ENCODE data around the gene MTG1.
"Not testable (repeated sequence)": the region's sequence is repeated elsewhere in the genome, so short reads cannot be mapped to it uniquely, and the experiment has no call there.

MTG1 gene

DNA sequence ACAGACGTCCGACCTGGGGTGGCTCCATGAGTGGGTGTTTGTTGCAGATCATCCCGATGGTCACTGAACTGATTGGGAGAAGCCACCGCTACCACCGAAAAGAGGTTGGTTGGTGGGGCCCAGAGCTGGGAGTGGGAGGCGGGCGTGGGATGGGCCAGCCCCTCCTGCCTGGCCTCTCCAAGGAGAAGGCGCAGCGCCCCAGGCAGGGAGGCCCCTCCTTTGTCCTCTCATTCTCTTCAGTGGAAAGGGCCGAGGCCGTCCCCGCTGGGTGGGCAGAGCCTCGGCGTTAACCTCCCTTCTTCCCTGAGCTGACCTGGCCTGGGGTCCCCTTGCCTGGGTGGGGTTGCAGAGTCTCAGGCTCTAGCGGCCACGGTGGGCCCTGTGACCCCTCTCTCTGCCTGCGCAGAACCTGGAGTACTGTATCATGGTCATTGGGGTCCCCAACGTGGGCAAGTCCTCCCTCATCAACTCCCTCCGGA is 5.2 kb downstream of the MTG1 start:
- DNase-seq (ENCODE audit: low read depth in 2 of 3, low spot score in 2 of 3): no peak

GRCh38 chr10:133400624-133401424 is 6.9 kb downstream of the MTG1 start:
- DNase-seq (ENCODE audit: low read depth in 2 of 3, low spot score in 2 of 3): no peak

- no peak for DNase-seq (ENCODE audit: low read depth in 2 of 3, low spot score in 2 of 3)
Observed at GRCh38 chr10:133401500-133401899, 7.5 kb downstream of the MTG1 start.

GRCh38 chr10:133401981-133402725 is 8.2 kb downstream of the MTG1 start:
- DNase-seq (ENCODE audit: low read depth in 2 of 3, low spot score in 2 of 3): no peak

- no peak for DNase-seq (ENCODE audit: low read depth in 2 of 3, low spot score in 2 of 3)
Observed at GRCh38 chr10:133403359-133403758, 9.4 kb downstream of the MTG1 start.

GRCh38 chr10:133403784-133404183 is 9.8 kb downstream of the MTG1 start:
- DNase-seq (ENCODE audit: low read depth in 2 of 3, low spot score in 2 of 3): no peak

- no peak for DNase-seq (ENCODE audit: low read depth in 2 of 3, low spot score in 2 of 3)
Observed at GRCh38 chr10:133405272-133405671, 11.3 kb downstream of the MTG1 start.

DNA sequence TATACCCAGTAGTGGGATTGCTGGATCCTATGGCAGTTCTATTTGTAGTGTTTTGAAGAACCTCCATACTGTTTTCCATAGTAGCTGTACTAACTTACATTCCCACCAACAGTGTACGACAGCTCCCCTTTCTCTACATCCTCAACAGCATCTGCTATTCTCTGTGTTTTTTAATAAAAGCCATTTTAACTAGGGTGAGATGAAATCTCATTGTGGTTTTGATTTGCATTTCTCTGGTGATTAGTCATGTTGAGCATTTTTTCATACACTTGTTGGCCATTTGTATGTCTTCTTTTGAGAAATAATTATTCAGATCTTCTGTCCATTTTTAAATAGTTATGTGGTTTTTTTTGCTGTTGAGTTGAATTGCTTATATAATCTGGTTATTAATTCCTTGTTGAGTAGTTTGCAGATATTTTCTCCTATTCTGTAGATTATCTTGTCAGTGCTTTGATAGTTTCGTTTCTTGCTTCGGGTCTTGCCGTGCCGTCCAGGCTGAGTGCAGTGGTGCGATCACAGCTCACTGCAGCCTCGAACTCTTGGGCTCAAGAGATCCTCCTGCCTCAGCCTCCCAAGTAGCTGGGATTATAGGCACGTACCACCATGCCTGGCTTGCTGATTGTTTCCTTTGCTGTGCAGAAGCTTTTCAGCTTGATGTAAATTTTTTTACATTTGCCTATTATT is 12.0 kb downstream of the MTG1 start:
- no peak for DNase-seq (ENCODE audit: low read depth in 2 of 3, low spot score in 2 of 3)

- no peak for DNase-seq (ENCODE audit: low read depth in 2 of 3, low spot score in 2 of 3)
Observed at GRCh38 chr10:133411523-133412380, 17.8 kb downstream of the MTG1 start.

DNA sequence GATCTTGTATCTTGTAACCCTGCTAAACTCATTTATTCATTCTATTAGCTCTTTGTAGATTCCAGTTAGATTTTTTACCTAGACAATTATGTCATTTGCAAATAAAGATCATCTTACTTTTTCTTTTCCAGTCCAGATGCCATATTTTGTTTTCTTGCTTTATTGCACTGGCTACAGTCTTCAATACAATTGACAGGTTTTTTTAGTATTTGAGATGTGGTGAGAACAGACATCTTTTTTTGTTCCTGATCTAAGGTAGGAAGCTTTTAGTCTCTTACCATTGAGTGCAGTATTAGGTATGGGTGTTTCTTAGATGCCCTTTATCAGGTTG is 18.4 kb downstream of the MTG1 start:
- no peak for DNase-seq (ENCODE audit: low read depth in 2 of 3, low spot score in 2 of 3)

DNA sequence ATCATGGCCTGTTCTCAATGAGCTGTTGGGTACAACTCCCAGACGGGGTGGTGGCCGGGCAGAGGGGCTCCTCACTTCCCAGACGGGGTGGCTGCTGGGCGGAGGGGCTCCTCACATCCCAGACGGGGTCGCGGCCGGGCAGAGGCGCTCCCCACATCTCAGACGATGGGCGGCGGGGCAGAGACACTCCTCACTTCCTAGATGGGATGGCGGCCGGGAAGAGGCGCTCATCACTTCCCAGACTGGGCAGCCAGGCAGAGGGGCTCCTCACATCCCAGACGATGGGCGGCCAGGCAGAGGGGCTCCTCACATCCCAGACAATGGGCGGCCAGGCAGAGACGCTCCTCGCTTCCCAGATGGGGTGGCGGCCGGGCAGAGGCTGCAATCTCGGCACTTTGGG is 20.4 kb downstream of the MTG1 start:
- DNase-seq (ENCODE audit: low read depth in 2 of 3, low spot score in 2 of 3): not testable (repeated sequence)

GRCh38 chr10:133415752-133416151 is 21.8 kb downstream of the MTG1 start:
- DNase-seq (ENCODE audit: low read depth in 2 of 3, low spot score in 2 of 3): no peak

- no peak for DNase-seq (ENCODE audit: low read depth in 2 of 3, low spot score in 2 of 3)
Observed at GRCh38 chr10:133418289-133418993, 24.5 kb downstream of the MTG1 start.

DNA sequence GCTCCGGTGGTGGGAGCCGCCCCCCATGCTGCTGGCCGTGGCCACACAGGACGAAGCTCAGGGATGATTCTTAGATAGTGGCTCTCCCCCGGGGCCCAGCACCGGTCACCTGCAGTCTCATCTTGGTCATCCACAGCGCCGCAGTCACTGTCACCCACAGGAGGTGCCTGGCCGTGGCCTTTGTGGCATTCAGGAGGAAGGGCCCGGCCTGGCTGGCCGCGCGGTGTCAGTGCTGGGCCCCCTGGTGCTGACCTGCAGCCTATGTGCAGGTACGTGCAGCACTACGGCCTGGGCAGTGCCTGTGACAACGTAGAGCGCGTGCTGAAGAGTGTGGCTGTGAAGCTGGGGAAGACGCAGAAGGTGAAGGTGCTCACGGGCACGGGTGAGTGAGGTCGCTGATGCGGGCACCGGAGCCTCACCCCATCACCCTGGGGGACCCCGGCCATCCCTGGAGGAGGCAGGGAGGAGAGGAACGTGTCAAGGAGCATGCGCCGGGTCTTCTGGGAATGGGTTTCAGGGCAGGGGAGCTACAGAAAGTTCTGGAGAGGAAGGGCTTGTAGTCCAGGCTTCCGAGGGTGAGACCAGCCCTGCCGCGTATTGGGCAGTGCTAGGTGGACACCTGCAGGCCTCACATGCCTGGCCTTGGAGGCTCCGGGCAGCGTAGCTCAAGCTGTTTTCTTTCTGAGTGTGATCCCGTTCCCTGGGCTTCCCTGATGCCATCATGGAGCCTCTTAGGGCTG is 25.4 kb downstream of the MTG1 start:
- no peak for DNase-seq (ENCODE audit: low read depth in 2 of 3, low spot score in 2 of 3)

GRCh38 chr10:133420028-133420427 is 26.1 kb downstream of the MTG1 start:
- no peak for DNase-seq (ENCODE audit: low read depth in 2 of 3, low spot score in 2 of 3)

GRCh38 chr10:133420579-133420978 is 26.6 kb downstream of the MTG1 start:
- DNase-seq (ENCODE audit: low read depth in 2 of 3, low spot score in 2 of 3): no peak

GRCh38 chr10:133421336-133422222 is 27.6 kb downstream of the MTG1 start:
- no peak for DNase-seq (ENCODE audit: low read depth in 2 of 3, low spot score in 2 of 3)

DNA sequence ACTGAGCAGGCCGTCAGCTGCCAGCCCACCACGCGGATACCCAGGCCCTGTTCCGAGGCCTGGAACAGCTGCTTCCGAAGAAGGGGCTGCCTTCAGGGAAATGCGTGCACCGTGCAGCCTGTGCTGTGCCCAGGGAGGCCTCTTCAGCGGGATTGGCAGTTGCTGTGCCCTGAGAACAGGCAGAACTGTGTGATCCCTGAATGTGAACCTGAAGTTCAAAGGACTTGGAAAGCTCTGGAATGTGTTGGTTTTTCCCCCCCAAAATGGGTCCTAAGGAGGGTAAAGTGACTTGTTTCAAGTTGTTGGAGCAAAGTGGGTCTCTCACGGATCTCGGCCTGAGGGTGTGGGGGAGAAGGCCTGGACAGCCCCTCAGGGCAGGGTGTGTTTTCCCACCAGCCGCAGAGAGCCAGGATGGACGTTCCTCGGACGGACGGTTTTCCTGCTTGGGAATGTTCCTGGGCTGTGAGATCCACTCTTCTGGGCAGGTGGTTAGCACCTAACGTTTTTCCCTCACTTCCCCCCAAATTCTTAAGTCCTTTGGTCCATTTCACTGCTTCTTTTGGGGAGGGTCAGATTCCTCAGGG is 28.4 kb downstream of the MTG1 start:
- DNase-seq (ENCODE audit: low read depth in 2 of 3, low spot score in 2 of 3): no peak

Measured in activated CD8-positive, alpha-beta memory T cell treated with anti-CD3 and anti-CD28 coated beads for 48 hours (primary cell).